ENCODE measurements around the gene TUBB2B. TPM values are rescaled to one million over a fixed set of nuclear protein-coding genes. Genes with fewer than 3 reads are reported as not detected.

Gene TUBB2B
- total and polyA plus RNA-seq, 9 of the 15 experiments (the other 6 are each of a cell fraction or from before 2014, with no cell fraction given), result 0.11 to 9.7 (median 4.6) TPM

- TF ChIP-seq KAT7 (CRISPR knock-in tag; IDR thresholded peaks at IDR 0.05; ENCODE audit: borderline replicate concordance) (no peak), ILK (tag; IDR thresholded peaks at IDR 0.05; ENCODE audit: borderline replicate concordance, low read depth) (no peak), SRSF9 (IDR thresholded peaks at IDR 0.05; ENCODE audit: borderline replicate concordance, low read depth, low read length) (no peak), ZBTB12 (CRISPR knock-in tag; IDR thresholded peaks at IDR 0.05) (0 out of 2 replicates have a peak, but pooled peaks have one; percentile 10), ZKSCAN1 (IDR thresholded peaks at IDR 0.05; ENCODE audit: low read depth, low read length) (no peak; the same call in 1 of the 2 replicates), MYBL2 (IDR thresholded peaks at IDR 0.05; ENCODE audit: low read depth) (no peak), MYBL2 (CRISPR knock-in tag; IDR thresholded peaks at IDR 0.05; ENCODE audit: borderline replicate concordance) (no peak), ZNF23 (CRISPR knock-in tag; IDR thresholded peaks at IDR 0.05) (no peak), XRCC3 (IDR thresholded peaks at IDR 0.05) (no peak), PCBP1 (IDR thresholded peaks at IDR 0.05; ENCODE audit: low read depth, low read length, poor library complexity, severe bottlenecking) (no peak), ZFP30 (CRISPR knock-in tag; IDR thresholded peaks at IDR 0.05; ENCODE audit: borderline replicate concordance) (no peak), HMG20A (CRISPR knock-in tag; conservative IDR thresholded peaks at IDR 0.05) (0 out of 2 replicates have a peak, but pooled peaks have one; percentile 28), FOXK1 (CRISPR knock-in tag; IDR thresholded peaks at IDR 0.05; ENCODE audit: borderline replicate concordance) (no peak), ZBTB43 (CRISPR knock-in tag; IDR thresholded peaks at IDR 0.05) (no peak), EHMT2 (IDR thresholded peaks at IDR 0.05) (0 out of 2 replicates have a peak, but pooled peaks have one; percentile 50), DDX20 (tag; IDR thresholded peaks at IDR 0.05; ENCODE audit: low read depth) (no peak), FIP1L1 (IDR thresholded peaks at IDR 0.05; ENCODE audit: low read depth, low read length, poor library complexity, severe bottlenecking) (no peak), ARID3B (CRISPR knock-in tag; IDR thresholded peaks at IDR 0.05; ENCODE audit: borderline replicate concordance) (no peak)
- TF ChIP-seq, protein P1, sequence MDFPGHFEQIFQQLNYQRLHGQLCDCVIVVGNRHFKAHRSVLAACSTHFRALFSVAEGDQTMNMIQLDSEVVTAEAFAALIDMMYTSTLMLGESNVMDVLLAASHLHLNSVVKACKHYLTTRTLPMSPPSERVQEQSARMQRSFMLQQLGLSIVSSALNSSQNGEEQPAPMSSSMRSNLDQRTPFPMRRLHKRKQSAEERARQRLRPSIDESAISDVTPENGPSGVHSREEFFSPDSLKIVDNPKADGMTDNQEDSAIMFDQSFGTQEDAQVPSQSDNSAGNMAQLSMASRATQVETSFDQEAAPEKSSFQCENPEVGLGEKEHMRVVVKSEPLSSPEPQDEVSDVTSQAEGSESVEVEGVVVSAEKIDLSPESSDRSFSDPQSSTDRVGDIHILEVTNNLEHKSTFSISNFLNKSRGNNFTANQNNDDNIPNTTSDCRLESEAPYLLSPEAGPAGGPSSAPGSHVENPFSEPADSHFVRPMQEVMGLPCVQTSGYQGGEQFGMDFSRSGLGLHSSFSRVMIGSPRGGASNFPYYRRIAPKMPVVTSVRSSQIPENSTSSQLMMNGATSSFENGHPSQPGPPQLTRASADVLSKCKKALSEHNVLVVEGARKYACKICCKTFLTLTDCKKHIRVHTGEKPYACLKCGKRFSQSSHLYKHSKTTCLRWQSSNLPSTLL (IDR thresholded peaks at IDR 0.05), result no peak
- TF ChIP-seq, protein P2, sequence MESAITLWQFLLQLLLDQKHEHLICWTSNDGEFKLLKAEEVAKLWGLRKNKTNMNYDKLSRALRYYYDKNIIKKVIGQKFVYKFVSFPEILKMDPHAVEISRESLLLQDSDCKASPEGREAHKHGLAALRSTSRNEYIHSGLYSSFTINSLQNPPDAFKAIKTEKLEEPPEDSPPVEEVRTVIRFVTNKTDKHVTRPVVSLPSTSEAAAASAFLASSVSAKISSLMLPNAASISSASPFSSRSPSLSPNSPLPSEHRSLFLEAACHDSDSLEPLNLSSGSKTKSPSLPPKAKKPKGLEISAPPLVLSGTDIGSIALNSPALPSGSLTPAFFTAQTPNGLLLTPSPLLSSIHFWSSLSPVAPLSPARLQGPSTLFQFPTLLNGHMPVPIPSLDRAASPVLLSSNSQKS (CRISPR knock-in tag; IDR thresholded peaks at IDR 0.05), result no peak
Measured at GRCh38 chr6:3209114-3210023, 18.1 kb downstream of the TUBB2B start (continued).
